ENCODE data around the gene ZSCAN5C.
"Not testable (repeated sequence)": the region's sequence is repeated elsewhere in the genome, so short reads cannot be mapped to it uniquely, and the experiment has no call there.

ZSCAN5C gene, protein sequence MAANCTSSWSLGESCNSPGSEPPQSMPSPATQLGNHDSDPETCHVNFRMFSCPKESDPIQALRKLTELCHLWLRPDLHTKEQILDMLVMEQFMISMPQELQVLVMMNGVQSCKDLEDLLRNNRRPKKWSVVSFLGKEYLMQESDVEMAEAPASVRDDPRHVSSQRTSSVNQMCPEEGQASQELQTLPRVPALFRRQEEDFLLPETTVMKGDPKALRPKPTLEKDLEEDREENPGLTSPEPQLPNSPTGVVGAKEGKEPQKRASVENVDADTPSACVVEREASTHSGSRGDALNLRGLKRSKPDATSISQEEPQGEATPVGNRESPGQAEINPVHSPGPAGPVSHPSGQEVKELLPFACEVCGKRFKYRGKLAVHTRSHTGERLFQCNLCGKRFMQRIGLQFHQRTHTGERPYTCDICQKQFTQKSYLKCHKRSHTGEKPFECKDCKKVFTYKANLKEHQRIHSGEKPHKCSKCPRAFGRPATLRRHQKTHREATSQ

DNA sequence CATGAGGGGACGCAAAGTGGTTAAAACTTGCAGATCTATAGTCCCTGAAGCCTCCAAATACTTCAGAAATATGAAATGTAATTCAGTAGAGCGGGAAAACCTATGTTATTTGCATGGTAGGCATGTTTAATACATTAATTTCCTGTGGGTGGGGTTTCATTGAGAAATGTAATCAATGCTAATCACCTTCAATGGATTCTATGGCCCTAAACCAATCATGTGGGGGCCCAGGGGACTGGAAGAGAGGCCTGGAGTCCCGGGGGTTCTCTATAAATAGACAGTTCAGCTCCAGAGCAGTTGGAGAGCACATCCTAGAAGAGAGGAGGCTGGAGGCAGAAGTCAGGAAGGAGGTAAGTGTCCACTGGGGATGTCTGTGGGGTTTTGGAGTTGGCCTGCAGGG lies at the start of gene ZSCAN5C:
ZSCAN5C (plus strand) TSS at position 301 of the 400 bp plus-strand sequence. CDS start 3,641 bp downstream, outside the sequence.
- DNase-seq, result no peak

DNA sequence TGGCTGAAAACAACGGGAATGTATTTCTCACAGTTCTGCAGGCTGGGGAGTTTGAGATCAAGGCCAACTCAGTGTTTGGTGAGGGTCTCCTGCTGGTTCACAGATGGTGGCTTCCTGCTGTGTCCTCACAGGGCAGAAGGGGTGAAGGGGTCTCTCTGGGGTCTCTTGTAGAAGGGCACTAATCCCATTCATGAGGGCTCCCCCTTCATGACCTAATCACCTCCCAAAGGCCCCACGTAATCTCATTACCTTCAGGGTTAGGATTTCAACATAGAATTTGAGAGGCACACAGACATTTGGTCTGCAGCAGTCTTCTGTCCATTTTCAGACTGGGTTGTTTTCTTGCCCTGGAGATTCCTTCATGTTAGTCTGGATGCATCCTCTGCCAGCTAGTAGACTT lies 49.4 kb upstream of the ZSCAN5C start:
- no peak for DNase-seq

DNA sequence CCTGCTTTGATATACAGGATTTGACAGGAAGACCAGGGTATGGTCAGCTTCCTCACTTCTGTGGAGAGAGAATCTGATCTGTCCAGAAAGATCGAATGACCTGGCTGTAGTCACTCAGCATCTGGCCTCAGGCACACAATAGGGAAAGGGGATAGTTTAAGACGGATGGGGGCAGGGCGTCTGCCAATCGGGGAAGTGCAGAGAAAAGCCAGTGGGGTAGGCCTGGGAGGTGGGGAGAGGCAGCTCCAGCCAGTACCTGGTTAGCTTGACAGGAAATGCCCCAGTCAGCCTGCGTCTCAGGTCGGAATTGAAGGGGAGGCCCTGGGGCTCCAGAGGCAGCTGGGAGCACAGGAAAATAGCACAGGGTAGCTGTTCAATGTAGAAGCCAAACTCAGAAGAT lies 48.6 kb upstream of the ZSCAN5C start:
- no peak for DNase-seq

DNA sequence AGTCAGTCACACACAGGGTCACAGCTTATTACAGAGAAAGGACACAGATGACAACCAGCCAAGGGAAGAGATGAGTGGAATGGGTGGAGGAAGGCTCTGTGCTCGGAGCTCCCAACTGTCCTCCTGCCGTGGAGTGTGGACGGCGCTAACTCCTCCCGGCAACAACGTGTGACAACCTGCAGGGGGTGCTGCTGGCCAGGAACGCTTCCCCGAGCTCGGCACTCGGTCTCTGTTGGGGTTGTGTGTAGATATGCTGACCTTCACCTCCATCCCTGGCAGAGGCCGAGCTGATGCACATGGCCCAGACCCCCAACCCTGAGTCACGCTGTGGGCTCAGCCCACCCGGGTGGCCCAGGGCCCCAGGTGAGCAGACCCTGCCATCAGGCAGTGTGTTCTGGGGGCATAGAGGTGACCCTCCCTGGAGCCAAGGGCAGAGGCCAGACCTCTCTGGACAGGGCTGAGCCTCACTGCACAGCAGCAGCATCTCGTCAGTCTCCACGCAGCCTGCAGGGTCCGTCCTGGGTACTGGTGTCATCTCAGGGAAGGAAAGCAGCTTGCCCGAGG lies 46.9 kb upstream of the ZSCAN5C start:
- DNase-seq, result no peak

DNA sequence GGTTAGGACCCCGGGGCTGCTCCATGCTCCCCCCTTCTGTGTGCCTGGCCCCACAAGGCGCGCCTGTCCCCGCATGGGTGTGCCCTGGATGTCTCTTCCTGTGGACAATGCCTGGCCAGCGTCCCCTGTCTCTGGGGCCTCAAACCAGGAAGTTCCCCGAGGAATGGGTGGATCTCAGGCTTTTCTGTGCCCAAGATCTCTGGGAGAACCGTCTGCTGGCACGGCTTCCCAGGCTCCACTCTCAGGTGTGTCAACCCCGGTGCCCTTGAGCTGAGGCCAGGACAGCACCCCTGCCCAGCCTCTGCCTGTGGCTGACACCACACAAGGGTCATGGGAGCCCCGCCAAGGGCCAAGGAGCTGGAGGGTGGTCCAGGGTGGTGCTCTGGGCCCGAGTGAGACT lies 45.3 kb upstream of the ZSCAN5C start:
- DNase-seq, result no peak

DNA sequence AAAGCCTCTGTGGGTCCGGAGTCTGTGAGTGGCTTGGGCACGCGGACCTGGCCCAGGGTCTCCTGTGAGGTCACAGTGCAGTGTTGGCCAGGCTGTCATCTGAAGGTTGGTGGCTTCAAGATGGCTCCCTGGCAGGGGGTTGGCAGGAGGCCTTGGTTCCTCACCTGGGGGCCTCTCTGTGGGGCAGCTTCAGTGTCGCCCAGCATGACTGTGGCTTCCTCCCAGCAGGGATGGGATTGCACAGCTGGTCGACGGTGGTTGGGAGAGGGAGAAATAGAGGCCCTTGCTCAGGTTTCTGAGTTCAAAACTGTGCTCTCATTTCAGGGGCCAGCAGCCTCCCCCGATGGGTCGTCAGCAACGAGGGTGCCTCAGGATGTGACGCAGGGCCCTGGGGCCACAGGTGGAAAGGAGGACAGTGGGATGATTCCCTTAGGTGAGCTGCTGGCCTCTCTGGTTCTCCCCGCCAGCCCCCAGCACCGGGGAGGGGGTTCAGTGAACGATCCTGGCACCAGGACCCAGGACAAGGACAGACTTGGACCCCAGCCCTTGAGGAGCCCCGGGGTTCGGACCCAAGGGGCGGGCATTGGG lies 43.8 kb upstream of the ZSCAN5C start:
- DNase-seq, result no peak

DNA sequence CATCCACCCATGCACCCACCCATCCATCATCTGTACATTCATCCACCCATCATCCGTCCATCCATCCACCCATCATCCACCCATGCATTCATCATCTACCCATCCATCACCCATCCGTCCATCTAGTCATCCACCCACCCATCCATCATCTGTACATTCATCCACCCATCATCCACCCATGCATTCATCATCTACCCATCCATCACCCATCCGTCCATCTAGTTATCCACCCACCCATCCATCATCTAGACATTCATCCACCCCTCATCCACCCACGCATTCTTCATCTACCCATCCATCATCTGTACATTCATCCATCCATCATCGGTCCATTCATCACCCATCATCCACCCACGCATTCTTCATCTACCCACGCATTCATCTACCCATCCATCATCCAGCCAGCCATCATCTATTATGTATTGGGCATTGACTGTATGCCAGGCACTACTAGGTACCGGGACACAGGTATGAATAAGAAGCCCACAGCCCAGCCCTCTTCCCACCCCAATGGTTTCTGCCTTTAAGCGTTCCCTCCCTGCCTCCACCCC lies 43.0 kb upstream of the ZSCAN5C start:
- DNase-seq, result no peak

DNA sequence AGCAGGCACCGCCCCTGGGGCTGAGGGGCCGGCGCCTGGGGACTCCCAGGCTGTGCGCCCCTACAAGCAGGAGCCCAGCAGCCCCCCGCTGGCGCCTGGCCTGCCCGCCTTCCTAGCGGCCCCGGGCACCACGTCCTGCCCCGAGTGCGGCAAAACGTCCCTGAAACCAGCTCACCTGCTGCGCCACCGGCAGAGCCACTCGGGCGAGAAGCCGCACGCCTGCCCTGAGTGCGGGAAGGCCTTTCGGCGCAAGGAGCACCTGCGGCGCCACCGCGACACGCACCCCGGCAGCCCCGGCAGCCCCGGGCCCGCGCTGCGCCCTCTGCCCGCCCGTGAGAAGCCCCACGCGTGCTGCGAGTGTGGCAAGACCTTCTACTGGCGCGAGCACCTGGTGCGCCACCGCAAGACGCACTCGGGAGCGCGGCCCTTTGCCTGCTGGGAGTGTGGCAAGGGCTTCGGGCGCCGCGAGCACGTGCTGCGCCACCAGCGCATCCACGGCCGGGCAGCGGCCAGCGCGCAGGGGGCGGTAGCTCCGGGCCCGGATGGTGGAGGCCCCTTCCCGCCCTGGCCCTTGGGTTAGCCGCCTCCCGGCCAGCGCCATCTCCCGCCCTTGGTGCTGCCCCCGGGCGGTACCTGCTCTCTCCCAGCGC lies 42.3 kb upstream of the ZSCAN5C start:
- no peak for DNase-seq

DNA sequence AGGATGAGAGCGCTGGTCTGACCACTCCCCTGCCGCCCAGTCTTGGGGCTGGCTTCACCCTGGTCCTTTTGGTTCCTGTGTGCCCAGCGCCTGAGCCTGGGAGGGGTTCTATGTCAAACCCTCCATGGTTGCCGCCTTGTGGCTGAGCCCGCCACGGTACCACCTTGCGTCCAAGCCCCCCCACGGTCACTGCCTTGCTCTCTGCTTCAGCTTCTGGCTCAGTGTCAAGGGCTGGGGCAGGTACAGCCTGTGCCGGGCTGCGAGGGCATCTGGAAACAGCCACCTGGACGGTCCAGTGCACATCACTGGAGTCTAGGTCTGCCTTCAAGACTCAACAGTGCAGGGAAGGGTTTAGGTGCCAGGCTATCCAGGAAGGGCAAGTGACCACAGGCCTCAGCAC lies 40.5 kb upstream of the ZSCAN5C start:
- DNase-seq, result no peak

DNA sequence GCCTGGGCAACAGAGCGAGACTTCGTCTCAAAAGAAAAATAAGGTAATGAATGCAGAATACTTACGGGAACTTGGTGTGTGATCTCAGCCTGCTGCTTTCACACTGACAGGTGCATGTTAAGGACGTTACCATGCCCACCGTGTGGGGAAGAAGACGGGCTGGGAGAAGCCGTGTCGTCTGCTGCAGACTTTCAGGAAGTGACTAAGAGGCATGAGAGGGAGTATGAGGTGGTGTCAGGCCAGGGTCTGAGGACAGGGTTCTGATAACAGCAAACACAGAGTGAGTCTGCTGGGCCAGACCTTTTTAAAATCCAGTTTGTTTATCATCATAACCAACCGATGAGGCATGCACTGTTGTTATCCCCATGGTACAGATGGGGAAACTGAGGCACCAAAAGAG lies 39.8 kb upstream of the ZSCAN5C start:
- DNase-seq, result no peak

DNA sequence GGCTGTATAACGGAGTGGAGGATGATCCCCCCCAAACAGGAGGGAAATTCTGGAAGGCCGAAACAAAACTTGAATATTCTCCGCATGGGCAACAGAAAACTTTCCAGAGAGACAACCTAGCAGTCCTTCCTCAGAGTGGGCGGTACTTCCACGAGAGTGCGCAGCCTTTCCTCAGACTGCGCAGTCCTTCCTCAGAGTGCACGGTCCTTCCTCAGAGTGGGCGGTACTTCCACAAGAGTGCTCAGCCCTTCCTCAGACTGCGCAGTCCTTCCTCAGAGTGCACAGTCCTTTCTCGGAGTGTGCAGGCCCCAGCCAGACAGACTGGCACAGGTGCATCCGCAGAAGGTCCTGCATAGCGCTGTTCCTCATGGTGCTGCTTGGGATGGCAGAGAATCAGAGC lies 39.0 kb upstream of the ZSCAN5C start:
- no peak for DNase-seq

DNA sequence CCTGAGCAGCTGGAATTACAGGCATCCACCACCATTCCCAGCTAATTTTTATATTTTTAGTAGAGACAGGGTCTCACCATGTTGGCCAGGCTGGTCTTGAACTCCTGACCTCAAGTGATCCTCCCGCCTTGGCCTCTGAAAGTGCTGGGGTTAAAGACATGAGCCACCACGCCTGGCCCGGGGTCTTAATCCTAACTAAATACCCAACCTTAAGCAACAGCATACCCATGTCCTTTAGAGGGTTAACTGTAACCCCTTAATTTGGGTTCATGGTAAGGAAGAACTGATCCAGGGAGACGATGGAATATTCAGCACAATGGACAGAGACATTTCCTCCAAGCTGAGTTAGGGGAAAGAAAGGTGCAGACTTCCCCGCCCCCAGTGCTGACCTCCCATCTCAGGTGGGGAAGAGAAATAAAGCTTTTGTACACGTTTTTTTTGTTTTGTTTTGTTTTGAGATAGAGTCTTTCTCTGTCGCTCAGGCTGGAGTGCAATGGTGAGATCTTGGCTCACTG lies 35.0 kb upstream of the ZSCAN5C start:
- no peak for DNase-seq

DNA sequence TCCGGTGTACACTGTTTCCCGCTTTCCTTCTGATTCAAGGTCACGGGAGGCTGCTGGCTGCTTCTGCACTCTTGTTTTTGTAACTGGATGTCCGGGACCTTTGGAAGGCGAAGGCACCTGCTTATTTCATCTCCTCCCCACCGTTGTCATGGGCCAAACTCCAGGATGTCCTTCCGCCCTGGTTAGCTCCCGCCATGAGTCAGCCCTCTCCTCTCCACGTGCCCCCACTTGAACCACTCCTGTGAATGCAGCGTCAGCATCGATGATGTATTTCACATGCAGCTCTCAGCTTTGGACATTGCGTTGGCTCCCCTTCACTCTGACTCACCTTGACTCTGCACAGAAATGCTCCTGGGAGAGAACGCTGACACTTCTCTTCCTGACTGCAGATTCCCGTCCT lies 31.8 kb upstream of the ZSCAN5C start:
- peak; percentile 39 to 77 for DNase-seq

DNA sequence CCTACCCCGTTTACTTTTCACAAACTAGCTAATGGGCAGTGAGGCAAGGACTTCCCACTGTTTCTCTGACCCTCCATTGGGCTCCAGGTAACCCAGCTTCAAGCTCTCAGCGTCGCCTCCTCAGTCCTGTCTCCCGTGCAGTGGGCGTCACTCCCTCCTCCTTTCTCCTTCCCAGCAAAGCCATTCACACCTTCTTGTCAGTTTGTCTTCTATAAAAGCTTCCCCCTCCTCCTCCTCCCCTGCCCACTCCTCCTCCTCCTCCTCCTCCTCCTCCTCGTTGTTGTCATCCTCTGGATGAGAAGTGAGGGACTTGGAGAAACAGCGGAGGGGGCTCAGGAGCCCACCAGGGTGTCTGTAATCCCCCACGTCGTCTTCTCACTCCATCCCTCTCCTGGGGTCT lies 28.0 kb upstream of the ZSCAN5C start:
- DNase-seq, result no peak

DNA sequence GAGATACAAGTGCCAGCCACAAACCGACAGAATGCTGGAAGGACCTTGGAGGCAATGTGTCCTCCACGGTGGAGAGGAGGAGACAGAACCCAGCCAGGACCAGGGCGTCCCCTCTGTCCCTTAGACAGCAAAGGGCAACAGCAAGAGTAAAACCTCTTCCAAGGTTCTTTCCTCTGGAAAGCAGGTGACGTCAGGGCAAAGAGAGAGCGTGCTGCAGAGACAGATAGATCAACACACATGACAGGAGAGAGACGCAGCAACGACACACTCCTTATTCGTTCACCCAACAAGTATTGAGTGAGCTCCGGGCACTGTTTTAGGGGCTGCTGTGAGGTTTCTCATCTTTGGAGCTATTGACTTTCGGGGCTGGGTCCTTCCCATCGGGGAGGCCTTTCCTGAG lies 27.5 kb upstream of the ZSCAN5C start:
- DNase-seq, result peak; percentile 3 to 17

DNA sequence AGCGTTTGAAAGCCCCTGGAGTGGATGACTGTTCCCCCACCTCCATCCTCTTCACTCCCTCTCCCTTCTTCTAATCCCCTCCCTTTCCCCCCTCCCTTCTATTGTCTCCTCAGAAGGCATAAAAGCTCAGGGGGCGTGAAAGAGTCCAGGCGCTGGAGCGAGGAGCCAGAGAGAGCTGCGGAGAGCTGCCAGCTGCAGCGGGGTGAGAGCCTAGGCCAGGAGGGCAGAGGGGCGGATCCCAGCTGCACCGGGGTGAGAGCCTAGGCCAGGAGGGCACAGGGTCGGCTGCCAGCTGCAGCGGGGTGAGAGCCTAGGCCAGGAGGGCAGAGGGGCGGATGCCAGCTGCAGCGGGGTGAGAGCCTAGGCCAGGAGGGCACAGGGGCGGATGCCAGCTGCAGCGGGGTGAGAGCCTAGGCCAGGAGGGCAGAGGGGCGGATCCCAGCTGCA lies 26.2 kb upstream of the ZSCAN5C start, which contains the start of gene GALP:
GALP (plus strand) TSS at position 148 of the 447 bp plus-strand sequence. CDS start 1,101 bp downstream, outside the sequence.
- DNase-seq, result not testable (repeated sequence)

DNA sequence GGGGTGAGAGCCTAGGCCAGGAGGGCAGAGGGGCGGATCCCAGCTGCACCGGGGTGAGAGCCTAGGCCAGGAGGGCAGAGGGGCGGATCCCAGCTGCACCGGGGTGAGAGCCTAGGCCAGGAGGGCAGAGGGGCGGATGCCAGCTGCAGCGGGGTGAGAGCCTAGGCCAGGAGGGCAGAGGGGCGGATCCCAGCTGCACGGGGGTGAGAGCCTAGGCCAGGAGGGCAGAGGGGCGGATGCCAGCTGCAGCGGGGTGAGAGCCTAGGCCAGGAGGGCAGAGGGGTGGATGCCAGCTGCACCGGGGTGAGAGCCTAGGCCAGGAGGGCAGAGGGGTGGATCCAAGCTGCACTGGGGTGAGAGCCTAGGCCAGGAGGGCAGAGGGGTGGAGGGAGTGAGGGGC lies 25.8 kb upstream of the ZSCAN5C start:
- DNase-seq, result not testable (repeated sequence)

DNA sequence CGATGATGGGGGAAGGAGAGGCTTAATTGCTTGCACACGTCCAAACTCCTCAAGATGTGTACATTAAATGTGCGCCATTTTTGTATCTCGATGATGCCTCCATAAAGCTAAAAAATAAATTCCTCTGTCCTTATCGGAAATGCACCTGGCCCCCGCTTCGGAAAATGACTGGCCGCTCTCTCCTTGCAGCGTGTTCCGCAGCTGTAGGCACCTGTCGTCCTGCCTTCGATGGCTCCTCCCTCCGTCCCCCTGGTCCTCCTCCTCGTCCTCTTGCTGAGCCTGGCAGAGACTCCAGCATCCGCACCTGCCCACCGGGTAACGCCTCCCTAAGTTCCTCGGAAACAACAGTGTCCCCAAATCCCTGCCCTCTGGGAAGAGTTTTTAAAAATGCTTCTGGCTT lies 25.2 kb upstream of the ZSCAN5C start:
- DNase-seq, result no peak

DNA sequence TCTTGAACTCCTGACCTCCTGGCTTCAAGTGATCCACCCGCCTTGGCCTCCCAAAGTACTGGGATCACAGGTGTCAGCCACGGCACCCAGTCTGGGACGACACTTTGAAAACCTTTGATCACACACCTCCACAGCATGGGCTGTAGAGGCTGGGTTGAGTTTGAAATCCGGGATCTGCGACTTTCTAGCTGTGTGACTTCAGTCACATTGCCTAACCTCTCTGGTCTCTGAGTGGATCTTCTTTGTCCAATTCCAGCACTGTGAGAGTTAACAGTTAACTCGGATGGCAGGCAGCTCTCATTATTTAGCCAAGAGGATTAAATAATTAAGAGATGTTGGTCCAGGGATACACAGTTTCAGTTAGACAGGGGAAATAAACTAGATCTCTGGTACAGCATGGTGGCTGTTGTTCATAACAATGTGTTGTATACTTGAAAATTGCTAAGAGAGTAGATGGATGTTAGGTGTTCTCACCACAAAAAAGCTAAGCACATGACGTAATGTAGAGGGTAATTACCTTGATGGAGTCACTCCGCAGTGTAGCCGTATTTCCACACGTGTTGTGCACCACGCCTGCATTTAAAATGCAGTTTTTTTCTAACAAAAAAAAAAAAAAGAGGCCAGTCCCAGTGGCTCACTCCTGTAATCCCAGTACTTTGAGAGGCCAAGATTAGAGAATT lies 24.4 kb upstream of the ZSCAN5C start:
- no peak for DNase-seq

DNA sequence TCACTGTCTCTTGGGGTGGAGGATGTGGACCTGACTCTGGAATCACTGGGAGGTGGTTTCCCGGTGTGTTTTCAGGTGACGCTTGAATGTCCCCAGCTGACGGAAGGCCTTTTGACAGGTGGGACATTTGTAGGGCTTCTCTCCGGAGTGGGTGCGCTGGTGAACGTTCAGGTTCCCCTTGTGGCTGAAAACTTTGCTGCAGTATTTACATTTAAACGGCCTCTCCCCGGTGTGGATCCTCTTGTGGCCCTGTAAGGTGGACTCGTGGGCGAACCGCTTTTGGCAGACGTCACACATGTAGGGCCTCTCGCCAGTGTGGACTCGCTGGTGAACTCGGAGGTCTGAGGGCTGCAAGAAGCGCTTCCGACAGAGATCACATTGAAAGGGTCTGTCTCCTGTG lies 12.3 kb upstream of the ZSCAN5C start:
- DNase-seq, result no peak

DNA sequence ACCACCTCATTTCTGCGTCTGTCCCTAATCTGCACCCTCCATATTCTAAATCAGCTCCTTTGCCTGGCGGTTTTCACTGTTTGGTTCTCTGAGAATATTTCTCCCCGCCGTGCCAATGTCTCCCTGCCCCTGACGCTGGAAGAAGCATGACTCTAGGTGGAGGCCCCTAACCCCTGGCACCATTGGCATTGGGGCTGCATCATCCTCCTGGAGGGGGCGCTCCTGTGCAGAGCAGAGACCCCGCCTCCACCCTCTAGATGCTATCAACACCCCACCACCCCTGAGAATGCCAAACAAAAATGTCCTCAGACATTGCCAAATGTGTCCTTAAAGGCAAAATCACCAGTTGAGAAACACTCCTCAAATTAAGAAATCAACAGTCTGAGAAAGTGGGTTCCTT lies 11.0 kb upstream of the ZSCAN5C start:
- DNase-seq, result no peak

DNA sequence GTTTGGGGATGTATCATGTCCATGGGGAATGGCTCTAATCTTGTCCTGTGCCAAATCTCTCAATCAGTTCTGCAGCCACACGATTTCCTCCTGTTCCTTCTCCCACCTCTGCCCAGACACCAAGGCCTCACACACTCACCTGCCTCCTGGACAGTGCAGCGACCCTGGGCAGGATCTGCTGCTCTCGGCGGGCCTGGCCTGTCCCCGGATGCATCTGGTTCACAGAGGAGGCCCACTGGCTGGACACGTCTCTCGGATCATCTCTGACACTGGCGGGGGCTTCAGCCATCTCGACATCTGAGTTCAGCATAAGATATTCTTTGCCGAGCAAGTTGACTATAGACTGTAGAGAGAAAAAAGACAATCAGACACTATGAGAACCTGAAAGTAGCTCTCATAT lies 10.4 kb upstream of the ZSCAN5C start:
- DNase-seq, result no peak
